ENCODE results near the gene TMEM175.

The TMEM175 gene

GRCh38 chr4:898869-899555 is 33.2 kb upstream of the TMEM175 start:
- no peak overlapping the region for H3K4me3 ChIP-seq (ENCODE audit: low read length)
- no peak for DNase-seq (ENCODE audit: low read depth)
- no peak for TF ChIP-seq CTCF (conservative IDR thresholded peaks at IDR 0.05; ENCODE audit: low read depth, low read length)

GRCh38 chr4:899556-899906 is 32.7 kb upstream of the TMEM175 start:
- TF ChIP-seq CTCF (conservative IDR thresholded peaks at IDR 0.05; ENCODE audit: low read depth, low read length) = no peak
- no peak overlapping the region for H3K4me3 ChIP-seq (ENCODE audit: low read length)
- no peak for DNase-seq (ENCODE audit: low read depth)

GRCh38 chr4:900073-900472 is 32.2 kb upstream of the TMEM175 start:
- TF ChIP-seq CTCF (conservative IDR thresholded peaks at IDR 0.05; ENCODE audit: low read depth, low read length) = no peak
- no peak for DNase-seq (ENCODE audit: low read depth)
- no peak overlapping the region for H3K4me3 ChIP-seq (ENCODE audit: low read length)

GRCh38 chr4:900721-901120 is 31.5 kb upstream of the TMEM175 start:
- no peak overlapping the region for H3K4me3 ChIP-seq (ENCODE audit: low read length)
- no peak for TF ChIP-seq CTCF (conservative IDR thresholded peaks at IDR 0.05; ENCODE audit: low read depth, low read length)
- no peak for DNase-seq (ENCODE audit: low read depth)

GRCh38 chr4:901192-901910 is 30.9 kb upstream of the TMEM175 start:
- no peak for TF ChIP-seq CTCF (conservative IDR thresholded peaks at IDR 0.05; ENCODE audit: low read depth, low read length)
- no peak for DNase-seq (ENCODE audit: low read depth)
- no peak overlapping the region for H3K4me3 ChIP-seq (ENCODE audit: low read length)

- no peak overlapping the region for H3K4me3 ChIP-seq (ENCODE audit: low read length)
- no peak for DNase-seq (ENCODE audit: low read depth)
- TF ChIP-seq CTCF (conservative IDR thresholded peaks at IDR 0.05; ENCODE audit: low read depth, low read length) = no peak
These were observed 28.9 kb upstream of the TMEM175 start for GRCh38 chr4:903066-904046.
